Fibroblast of lung (primary cell): Measurements from ENCODE around the gene SPATA2L. TPM values are rescaled to one million over a fixed set of nuclear protein-coding genes. Genes with fewer than 3 reads are reported as not detected.
A peak's percentile ranks its signal among the peaks of the same experiment; 100 is the strongest.
"Not testable (repeated sequence)": the region's sequence is repeated elsewhere in the genome, so short reads cannot be mapped to it uniquely, and the experiment has no call there.

ENCODE experiments used
- DNase-seq, 2 donors: peaks; one replicate each; pipeline versions ENCODE4 v3.0.0 to v3.0.0-alpha.2; 2010; ENCODE audit warnings: low read depth in 2 of 2
- H2AFZ ChIP-seq: 2 replicates; pipeline ENCODE4 v1.5.1; 2012; ENCODE audit warnings: low read length, control low read depth, inconsistent platforms
- H3K27ac ChIP-seq: 2 replicates; pipeline ENCODE4 v1.5.1; 2011; ENCODE audit warnings: low read length, control low read depth; ENCODE audit not compliant: insufficient read depth
- H3K27me3 ChIP-seq: 2 replicates; pipeline ENCODE4 v1.5.1; 2011; ENCODE audit warnings: mild to moderate bottlenecking, low read length; ENCODE audit not compliant: control insufficient read depth, insufficient read depth
- H3K36me3 ChIP-seq: 2 replicates; pipeline ENCODE4 v1.5.1; 2011; ENCODE audit warnings: low read length; ENCODE audit not compliant: control insufficient read depth, insufficient read depth
- H3K4me1 ChIP-seq: 2 replicates; pipeline ENCODE4 v1.5.1; 2011; ENCODE audit warnings: low read length; ENCODE audit not compliant: control insufficient read depth, insufficient read depth; ENCODE audit errors: extremely low read depth
- H3K4me2 ChIP-seq: 2 replicates; pipeline ENCODE4 v1.5.1; 2011; ENCODE audit warnings: low read length, control low read depth; ENCODE audit not compliant: insufficient read depth; ENCODE audit errors: extremely low read depth
- H3K4me3 ChIP-seq, 4 experiments: fragments of 200-600 bp in 1 of 4; sonication (generic) in 1 of 4; replicated peaks in 1 of 4; 2 replicates each; pipeline ENCODE4 v1.5.1; 2011 to 2016; ENCODE audit warnings: low read length in 4 of 4, low read depth in 3 of 4, mild to moderate bottlenecking in 3 of 4, control low read depth in 2 of 4, inconsistent platforms in 1 of 4, mixed read lengths in 1 of 4; ENCODE audit not compliant: insufficient read depth in 1 of 4; ENCODE audit errors: control extremely low read depth in 1 of 4
- H3K79me2 ChIP-seq: 2 replicates; pipeline ENCODE4 v1.5.1; 2012; ENCODE audit warnings: mild to moderate bottlenecking, low read length, inconsistent platforms; ENCODE audit not compliant: control insufficient read depth, insufficient read depth
- H3K9ac ChIP-seq: 2 replicates; pipeline ENCODE4 v1.5.1; 2011; ENCODE audit warnings: mild to moderate bottlenecking, low read length, control low read depth; ENCODE audit not compliant: insufficient read depth
- H3K9me3 ChIP-seq: 2 replicates; pipeline ENCODE4 v1.5.1; 2012; ENCODE audit warnings: low read depth, low read length; ENCODE audit not compliant: control insufficient read depth, insufficient read depth
- H4K20me1 ChIP-seq: 2 replicates; pipeline ENCODE4 v1.5.1; 2011; ENCODE audit warnings: low read length; ENCODE audit not compliant: control insufficient read depth, insufficient read depth; ENCODE audit errors: extremely low read depth
- CTCF ChIP-seq, 2 donors: IDR thresholded peaks in 1 of 2; conservative IDR thresholded peaks in 1 of 2; 1 replicate in 1 of 2; 2 replicates in 1 of 2; pipeline ENCODE4 v1.5.1; 2011 to 2012; ENCODE audit warnings: low read length in 2 of 2, control low read depth in 1 of 2, inconsistent platforms in 1 of 2, low read depth in 1 of 2, mild to moderate bottlenecking in 1 of 2
- EZH2 ChIP-seq: IDR thresholded peaks from 2 replicates; pipeline ENCODE4 v1.5.1; 2012; ENCODE audit warnings: low read length, control low read depth, mild to moderate bottlenecking; ENCODE audit errors: missing control alignments
- polyA plus RNA-seq, 2 donors: library from polyadenylated mRNA; depleted of rRNA in 1 of 2; stranded (reverse) in 1 of 2; unstranded in 1 of 2; fragments of >200 nt; gene quantifications; 2 replicates each; pipeline ENCODE4 v1.2.1, GENCODE V29; 2011 to 2012; ENCODE audit warnings: missing spikeins in 1 of 2
- total RNA-seq: library from RNA; depleted of rRNA; stranded (reverse); fragments of >200 nt; gene quantifications from 2 replicates; pipeline ENCODE4 v1.2.1, GENCODE V29; 2014

Gene SPATA2L
- total and polyA plus RNA-seq, 2 donors (not counting 1 experiment from before 2014, with no cell fraction given) = 1.7 to 7.3 TPM

- Histone ChIP-seq H3K4me1 (peaks cover 12% of the 10 kb centered on the region), H3K36me3 (peaks cover 4% of the 10 kb centered on the region), H2AFZ (no peak overlapping the region), H3K4me3 (peak overlapping the region; percentile 53 to 75 (median 64)), H3K79me2 (no peaks in the 10 kb centered on the region), H3K27ac (peak overlapping the region; percentile 75), H3K9me3 (no peaks in the 10 kb centered on the region), H3K9ac (peak overlapping the region; percentile 85), H3K27me3 (no peaks in the 10 kb centered on the region), H3K4me2 (peak overlapping the region; percentile 86), H4K20me1 (no peaks in the 10 kb centered on the region)
- DNase-seq = peak; percentile 15 to 41
- TF ChIP-seq EZH2 (no peak), CTCF (conservative IDR thresholded peaks at IDR 0.05 in 1 of 2, IDR thresholded peaks at IDR 0.05 in 1 of 2; ENCODE audit: low read depth in 1 of 2, low read length in 2 of 2) (peak in 1 of 2 donors; percentile 8)
Observed at GRCh38 chr16:89700649-89701424, 668 bp downstream of the SPATA2L start.

- H3K9ac ChIP-seq = peak overlapping the region; percentile 85
- peaks cover 12% of the 10 kb centered on the region for H3K4me1 ChIP-seq
- no peak overlapping the region for H2AFZ ChIP-seq
- no peak for TF ChIP-seq EZH2
- TF ChIP-seq CTCF (conservative IDR thresholded peaks at IDR 0.05 in 1 of 2, IDR thresholded peaks at IDR 0.05 in 1 of 2; ENCODE audit: low read depth in 1 of 2, low read length in 2 of 2) = peak; percentile 50 to 57
- peak overlapping the region; percentile 48 to 75 (median 64) for H3K4me3 ChIP-seq
- no peaks in the 10 kb centered on the region for H4K20me1 ChIP-seq
- H3K9me3 ChIP-seq = no peaks in the 10 kb centered on the region
- H3K27me3 ChIP-seq = no peaks in the 10 kb centered on the region
- peak overlapping the region; percentile 86 for H3K4me2 ChIP-seq
- H3K36me3 ChIP-seq = peaks cover 10% of the 10 kb centered on the region
- DNase-seq = peak; percentile 96 to 98
- peak overlapping the region; percentile 75 for H3K27ac ChIP-seq
- H3K79me2 ChIP-seq = no peaks in the 10 kb centered on the region
Observed at GRCh38 chr16:89700100-89700648, 1.3 kb downstream of the SPATA2L start.

- Histone ChIP-seq H3K4me1 (peaks cover 12% of the 10 kb centered on the region), H3K4me2 (peak overlapping the region; percentile 86), H3K27ac (peak overlapping the region; percentile 75), H3K36me3 (peaks cover 14% of the 10 kb centered on the region), H3K4me3 (peak overlapping the region in 1 of 4 experiments; percentile 75)
- H3K9ac ChIP-seq, H3K79me2 ChIP-seq, H2AFZ ChIP-seq, H3K9me3 ChIP-seq, H3K27me3 ChIP-seq, H4K20me1 ChIP-seq, DNase-seq: not testable (repeated sequence)
Observed at GRCh38 chr16:89699629-89700099, 1.8 kb downstream of the SPATA2L start.

- H3K27ac ChIP-seq, H3K79me2 ChIP-seq, H3K27me3 ChIP-seq, H3K9ac ChIP-seq, H3K9me3 ChIP-seq, H4K20me1 ChIP-seq, H3K4me3 ChIP-seq, H3K4me2 ChIP-seq, H2AFZ ChIP-seq, DNase-seq: not testable (repeated sequence)
- Histone ChIP-seq H3K36me3 (peaks cover 21% of the 10 kb centered on the region), H3K4me1 (peaks cover 12% of the 10 kb centered on the region)
Observed at GRCh38 chr16:89698717-89699116, 2.8 kb downstream of the SPATA2L start.
